ENCODE data around the gene PODNL1. TPM values are rescaled to one million over a fixed set of nuclear protein-coding genes. Genes with fewer than 3 reads are reported as not detected.
A peak's percentile ranks its signal among the peaks of the same experiment; 100 is the strongest.

PODNL1 gene
- total and polyA plus RNA-seq, 8 donors, result 0.92 to 3.4 (median 1.3) TPM; not detected in 5

GRCh38 chr19:13980340-13980739, 42.1 kb upstream of the PODNL1 start:
- Histone ChIP-seq H3K36me3 (peaks cover 4 to 61% (median 50%) of the 10 kb centered on the region in 4 donors), H3K4me1 (peaks cover 17 to 26% (median 22%) of the 10 kb centered on the region in 4 donors), H3K9me3 (no peaks in the 10 kb centered on the region), H3K27ac (no peak overlapping the region), H3K4me3 (no peak overlapping the region), H3K27me3 (no peaks in the 10 kb centered on the region)
- TF ChIP-seq EP300 (IDR thresholded peaks at IDR 0.05) (no peak), CTCF (IDR thresholded peaks at IDR 0.05) (no peak), POLR2AphosphoS5 (IDR thresholded peaks at IDR 0.05) (no peak)
- no peak for DNase-seq
- intact Hi-C loops (cut with DNase I; ENCODE audit: low total_unique reads), result no loop called here
- 87 to 100% (median 93%) methylated on average over 3 to 15 of the region's 15 CpGs for WGBS, 5 donors

- intact Hi-C loops (cut with DNase I; ENCODE audit: low total_unique reads), result no loop called here
- no peak for TF ChIP-seq CTCF (IDR thresholded peaks at IDR 0.05)
- no peak for TF ChIP-seq POLR2AphosphoS5 (IDR thresholded peaks at IDR 0.05)
- no peak for TF ChIP-seq POLR2A (IDR thresholded peaks at IDR 0.05)
- no peak for TF ChIP-seq EP300 (IDR thresholded peaks at IDR 0.05)
- Histone ChIP-seq H3K27ac (no peak overlapping the region), H3K4me1 (peaks cover 17 to 26% (median 20%) of the 10 kb centered on the region in 4 donors), H3K9me3 (no peaks in the 10 kb centered on the region), H3K27me3 (no peaks in the 10 kb centered on the region), H3K4me3 (peak overlapping the region in 1 of 4 donors; percentile 57), H3K36me3 (peaks cover 4 to 64% (median 54%) of the 10 kb centered on the region in 4 donors)
- DNase-seq, result no peak
- 62 to 76% (median 64%) methylated on average over 12 of the region's 12 CpGs for WGBS, 5 donors
Measured at GRCh38 chr19:13979686-13980085, 41.5 kb upstream of the PODNL1 start.

- peak in 1 of 2 donors; percentile 71 for DNase-seq
- peak overlapping the region; percentile 28 to 82 (median 71) for H3K27ac ChIP-seq
- intact Hi-C loops (cut with DNase I; ENCODE audit: low total_unique reads), result no loop called here
- peaks cover 17 to 26% (median 20%) of the 10 kb centered on the region in 4 donors for H3K4me1 ChIP-seq
- no peaks in the 10 kb centered on the region for H3K27me3 ChIP-seq
- 7 to 18% (median 14%) methylated on average over 4 to 12 of the region's 12 CpGs for WGBS, 5 donors
- peak overlapping the region; percentile 53 to 57 (median 54) for H3K4me3 ChIP-seq
- no peaks in the 10 kb centered on the region for H3K9me3 ChIP-seq
- H3K36me3 ChIP-seq, result peaks cover 4 to 68% (median 58%) of the 10 kb centered on the region in 4 donors
- no peak for TF ChIP-seq POLR2A (IDR thresholded peaks at IDR 0.05)
- TF ChIP-seq POLR2AphosphoS5 (IDR thresholded peaks at IDR 0.05), result no peak
- no peak for TF ChIP-seq EP300 (IDR thresholded peaks at IDR 0.05)
- TF ChIP-seq CTCF (IDR thresholded peaks at IDR 0.05), result no peak
Measured at GRCh38 chr19:13979244-13979615, 41.0 kb upstream of the PODNL1 start.

- H3K36me3 ChIP-seq, result peaks cover 4 to 69% (median 64%) of the 10 kb centered on the region in 4 donors
- no peaks in the 10 kb centered on the region for H3K27me3 ChIP-seq
- TF ChIP-seq CTCF (IDR thresholded peaks at IDR 0.05), result no peak
- no peak for TF ChIP-seq POLR2A (IDR thresholded peaks at IDR 0.05)
- TF ChIP-seq POLR2AphosphoS5 (IDR thresholded peaks at IDR 0.05), result no peak
- no peak for TF ChIP-seq EP300 (IDR thresholded peaks at IDR 0.05)
- H3K4me3 ChIP-seq, result peak overlapping the region; percentile 53 to 57 (median 54)
- no peaks in the 10 kb centered on the region for H3K9me3 ChIP-seq
- DNase-seq, result peak; percentile 70 to 96
- H3K27ac ChIP-seq, result peak overlapping the region; percentile 28 to 82 (median 71)
- H3K4me1 ChIP-seq, result peaks cover 17 to 26% (median 20%) of the 10 kb centered on the region in 4 donors
- intact Hi-C loops (cut with DNase I; ENCODE audit: low total_unique reads), result no loop called here
- 4 to 6% (median 5%) methylated on average over 36 to 74 of the region's 74 CpGs for WGBS, 5 donors
Measured at GRCh38 chr19:13978351-13979243, 40.4 kb upstream of the PODNL1 start.
